NT2/D1 (cell line): ENCODE measurements around the gene CLCN6.

Experiments
- DNase-seq: peaks from one replicate; pipeline ENCODE4 v3.0.0-alpha.2; 2011; ENCODE audit warnings: low read depth, low spot score
- H3K27me3 ChIP-seq: 2 replicates; pipeline ENCODE4 v1.6.0; 2011; ENCODE audit warnings: mild to moderate bottlenecking; ENCODE audit not compliant: insufficient read length, insufficient read depth
- H3K36me3 ChIP-seq: 2 replicates; pipeline ENCODE4 v1.6.1; 2011; ENCODE audit warnings: mild to moderate bottlenecking, low read length, mixed read lengths; ENCODE audit not compliant: insufficient read depth, insufficient read length
- H3K4me1 ChIP-seq: 2 replicates; pipeline ENCODE4 v1.5.1; 2011; ENCODE audit not compliant: insufficient read depth, insufficient read length
- H3K4me3 ChIP-seq: 2 replicates; pipeline ENCODE4 v1.5.1; 2011; ENCODE audit warnings: low read depth; ENCODE audit not compliant: insufficient read length
- H3K9ac ChIP-seq: 2 replicates; pipeline ENCODE4 v1.6.0; 2011; ENCODE audit warnings: low read depth; ENCODE audit not compliant: insufficient read length
- H3K9me3 ChIP-seq: 2 replicates; pipeline ENCODE4 v1.5.1; 2011; ENCODE audit warnings: mild to moderate bottlenecking, low read length; ENCODE audit not compliant: insufficient read depth
- SUZ12 ChIP-seq: IDR thresholded peaks from 2 replicates; pipeline ENCODE4 v1.6.1; 2011; ENCODE audit not compliant: insufficient read length, insufficient read depth; ENCODE audit errors: extremely low read depth
- YY1 ChIP-seq: IDR thresholded peaks from 2 replicates; pipeline ENCODE4 v1.6.1; 2011; ENCODE audit not compliant: insufficient read length, insufficient read depth
- ZNF274 ChIP-seq: IDR thresholded peaks from 2 replicates; pipeline ENCODE4 v1.6.1; 2011; ENCODE audit warnings: mild to moderate bottlenecking, low read depth, low read length

CLCN6 gene

GRCh38 chr1:11828511-11828910 lies 22.5 kb downstream of the CLCN6 start:
- TF ChIP-seq ZNF274 (no peak), YY1 (no peak), SUZ12 (no peak)
- Histone ChIP-seq H3K27me3 (no peaks in the 10 kb centered on the region), H3K4me1 (no peaks in the 10 kb centered on the region), H3K9ac (no peak overlapping the region), H3K9me3 (no peaks in the 10 kb centered on the region), H3K36me3 (peaks cover 87% of the 10 kb centered on the region), H3K4me3 (no peak overlapping the region)
- DNase-seq: no peak

GRCh38 chr1:11831945-11832725 lies 26.1 kb downstream of the CLCN6 start:
- no peak overlapping the region for H3K4me3 ChIP-seq
- H3K4me1 ChIP-seq: no peaks in the 10 kb centered on the region
- H3K9ac ChIP-seq: no peak overlapping the region
- no peaks in the 10 kb centered on the region for H3K9me3 ChIP-seq
- DNase-seq: no peak
- TF ChIP-seq ZNF274 (no peak), SUZ12 (no peak), YY1 (no peak)
- no peaks in the 10 kb centered on the region for H3K27me3 ChIP-seq
- H3K36me3 ChIP-seq: peaks cover 87% of the 10 kb centered on the region

GRCh38 chr1:11833497-11833896 lies 27.5 kb downstream of the CLCN6 start:
- peaks cover 88% of the 10 kb centered on the region for H3K36me3 ChIP-seq
- no peaks in the 10 kb centered on the region for H3K27me3 ChIP-seq
- H3K9ac ChIP-seq: no peak overlapping the region
- H3K4me1 ChIP-seq: no peaks in the 10 kb centered on the region
- TF ChIP-seq YY1: no peak
- TF ChIP-seq ZNF274: no peak
- no peak for TF ChIP-seq SUZ12
- DNase-seq: no peak
- H3K9me3 ChIP-seq: no peaks in the 10 kb centered on the region
- H3K4me3 ChIP-seq: no peak overlapping the region

- H3K36me3 ChIP-seq: peaks cover 88% of the 10 kb centered on the region
- H3K4me3 ChIP-seq: no peak overlapping the region
Observed at GRCh38 chr1:11833900-11834299, 27.9 kb downstream of the CLCN6 start.

GRCh38 chr1:11835441-11836225 lies 29.6 kb downstream of the CLCN6 start:
- H3K36me3 ChIP-seq: peaks cover 89% of the 10 kb centered on the region
- H3K4me3 ChIP-seq: no peak overlapping the region
- no peak overlapping the region for H3K9ac ChIP-seq
- no peaks in the 10 kb centered on the region for H3K27me3 ChIP-seq
- no peaks in the 10 kb centered on the region for H3K4me1 ChIP-seq
- DNase-seq: no peak
- no peak for TF ChIP-seq YY1
- no peak for TF ChIP-seq SUZ12
- no peak for TF ChIP-seq ZNF274
- no peaks in the 10 kb centered on the region for H3K9me3 ChIP-seq

More at GRCh38 chr1:11833900-11834299, 27.9 kb downstream of the CLCN6 start:
- DNase-seq: no peak
- Histone ChIP-seq H3K9me3 (no peaks in the 10 kb centered on the region), H3K27me3 (no peaks in the 10 kb centered on the region), H3K9ac (no peak overlapping the region), H3K4me1 (no peaks in the 10 kb centered on the region)
- TF ChIP-seq ZNF274 (no peak), YY1 (no peak), SUZ12 (no peak)

- no peak for DNase-seq
- Histone ChIP-seq H3K9me3 (no peaks in the 10 kb centered on the region), H3K9ac (no peak overlapping the region), H3K4me3 (no peak overlapping the region), H3K36me3 (peaks cover 97% of the 10 kb centered on the region), H3K4me1 (no peaks in the 10 kb centered on the region), H3K27me3 (no peaks in the 10 kb centered on the region)
- no peak for TF ChIP-seq ZNF274
- no peak for TF ChIP-seq YY1
- TF ChIP-seq SUZ12: no peak
Observed at GRCh38 chr1:11836955-11837766, 31.2 kb downstream of the CLCN6 start.

- H3K9ac ChIP-seq: no peak overlapping the region
- H3K4me1 ChIP-seq: no peaks in the 10 kb centered on the region
- H3K9me3 ChIP-seq: no peaks in the 10 kb centered on the region
- no peak for TF ChIP-seq SUZ12
- no peak overlapping the region for H3K4me3 ChIP-seq
- H3K36me3 ChIP-seq: peaks cover 97% of the 10 kb centered on the region
- no peaks in the 10 kb centered on the region for H3K27me3 ChIP-seq
- no peak for DNase-seq
Observed at GRCh38 chr1:11837767-11838348, 31.9 kb downstream of the CLCN6 start.
